ENCODE measurements around the gene HVCN1.

- TF ChIP-seq ZBTB8A (CRISPR knock-in tag; IDR thresholded peaks at IDR 0.05; ENCODE audit: borderline replicate concordance, low read depth) (no peak), EZH2 (conservative IDR thresholded peaks at IDR 0.05; ENCODE audit: low read depth, low read length) (no peak), XRCC5 (optimal IDR thresholded peaks at IDR 0.05; ENCODE audit: low read length) (no peak), REPIN1 (CRISPR knock-in tag; IDR thresholded peaks at IDR 0.05; ENCODE audit: borderline replicate concordance, low read depth) (no peak), CTCF (CRISPR knock-in tag; IDR thresholded peaks at IDR 0.05) (no peak)
These were observed 11.6 kb downstream of the HVCN1 start for GRCh38 chr12:110677206-110677911.
